GM10248 (cell line): ENCODE data around the gene RNU1-4.
A peak's percentile ranks its signal among the peaks of the same experiment; 100 is the strongest.
"Not testable (repeated sequence)": the region's sequence is repeated elsewhere in the genome, so short reads cannot be mapped to it uniquely, and the experiment has no call there.

Experiments used
- CTCF ChIA-PET: fragments of 300-600 bp; sonication (Branson Sonifier 250); formaldehyde crosslinking; extraction: SDS; loops from one replicate; lab custom pipeline; 2021; ENCODE audit warnings: antibody characterized with exemption; lab: Yijun Ruan, JAX
- POLR2A ChIA-PET: fragments of 350-650 bp; sonication (Branson Sonifier 250); formaldehyde crosslinking; extraction: SDS; loops from one replicate; lab custom pipeline; 2020; ENCODE audit warnings: antibody characterized with exemption; lab: Yijun Ruan, JAX
- DNase-seq: peaks from one replicate; pipeline ENCODE4 v3.0.0; 2012; ENCODE audit errors: extremely low spot score
- CTCF ChIP-seq: IDR thresholded peaks from 2 replicates; pipeline ENCODE4 v1.5.1; 2012; ENCODE audit warnings: mild to moderate bottlenecking, low read depth; ENCODE audit errors: extremely low read depth, missing control alignments, control extremely low read depth

Gene RNU1-4

GRCh38 chr1:16721871-16722641, 18.3 kb upstream of the RNU1-4 start:
- TF ChIP-seq CTCF = no peak
- peak; percentile 7 for DNase-seq
- CTCF ChIA-PET = interaction anchor here (1.1 to 2.8 kb wide), 4 partner anchors 11 to 101 kb away, joined by 3 to 10 read pairs (median 5); no protein-coding TSS in a partner anchor
- POLR2A ChIA-PET = no interaction called here

GRCh38 chr1:16724718-16725438, 15.4 kb upstream of the RNU1-4 start:
- no peak for TF ChIP-seq CTCF
- ChIA-PET POLR2A (no interaction called here), CTCF (interaction anchor here (1.5 kb wide), 1 partner anchor 18 kb away, joined by 3 read pairs; no protein-coding TSS in a partner anchor)
- peak; percentile 29 for DNase-seq

- POLR2A ChIA-PET = not testable (repeated sequence)
- DNase-seq = peak; percentile 22
- CTCF ChIA-PET = interaction anchor here (1.5 to 2.1 kb wide), 2 partner anchors 18 to 19 kb away, joined by 3 to 11 read pairs; no protein-coding TSS in a partner anchor
These were observed 14.7 kb upstream of the RNU1-4 start for GRCh38 chr1:16725439-16726245.

- ChIA-PET CTCF (interaction anchor here (1.0 to 2.1 kb wide), 3 partner anchors 9 to 150 kb away, joined by 3 to 11 read pairs (median 4); no protein-coding TSS in a partner anchor), POLR2A (no interaction called here)
- no peak for TF ChIP-seq CTCF
- DNase-seq = peak; percentile 64
These were observed 12.9 kb upstream of the RNU1-4 start for GRCh38 chr1:16727190-16728111.

- POLR2A ChIA-PET, CTCF ChIA-PET: not testable (repeated sequence)
- peak; percentile 49 for DNase-seq
These were observed 11.9 kb upstream of the RNU1-4 start for GRCh38 chr1:16728243-16728949.

GRCh38 chr1:16732254-16732896, 7.9 kb upstream of the RNU1-4 start:
- DNase-seq, CTCF ChIA-PET, POLR2A ChIA-PET: not testable (repeated sequence)

- CTCF ChIA-PET, POLR2A ChIA-PET, DNase-seq: not testable (repeated sequence)
These were observed 914 bp downstream of the RNU1-4 start for GRCh38 chr1:16741230-16741629.

GRCh38 chr1:16747660-16748059, 7.3 kb downstream of the RNU1-4 start:
- CTCF ChIA-PET, POLR2A ChIA-PET, DNase-seq: not testable (repeated sequence)

GRCh38 chr1:16748710-16749109, 8.4 kb downstream of the RNU1-4 start:
- CTCF ChIA-PET, POLR2A ChIA-PET, DNase-seq: not testable (repeated sequence)

GRCh38 chr1:16749910-16750888, 9.9 kb downstream of the RNU1-4 start:
- CTCF ChIA-PET, POLR2A ChIA-PET, DNase-seq: not testable (repeated sequence)

GRCh38 chr1:16752770-16753169, 12.5 kb downstream of the RNU1-4 start:
- POLR2A ChIA-PET, CTCF ChIA-PET, DNase-seq: not testable (repeated sequence)
